ENCODE measurements around the gene MALAT1.

GRCh38 chr11:65474864-65475263 is 24.0 kb upstream of the MALAT1 start:
- no peak for TF ChIP-seq CTCF (IDR thresholded peaks at IDR 0.05)
- TF ChIP-seq POLR2A (IDR thresholded peaks at IDR 0.05), result no peak

Data from heart left ventricle (tissue), 13 donors.